ENCODE data around the gene TGFBR3.

- TF ChIP-seq CTCF (IDR thresholded peaks at IDR 0.05; ENCODE audit: insufficient read depth, low read depth, low read length) = no peak
- no peak for TF ChIP-seq EZH2 (IDR thresholded peaks at IDR 0.05; ENCODE audit: insufficient read depth, low read length)
These were observed 154.9 kb downstream of the TGFBR3 start for GRCh38 chr1:91730801-91731732.

Measured in astrocyte (in vitro differentiated cells and primary cell).